ENCODE measurements around the gene EMC9.

Gene EMC9

DNA sequence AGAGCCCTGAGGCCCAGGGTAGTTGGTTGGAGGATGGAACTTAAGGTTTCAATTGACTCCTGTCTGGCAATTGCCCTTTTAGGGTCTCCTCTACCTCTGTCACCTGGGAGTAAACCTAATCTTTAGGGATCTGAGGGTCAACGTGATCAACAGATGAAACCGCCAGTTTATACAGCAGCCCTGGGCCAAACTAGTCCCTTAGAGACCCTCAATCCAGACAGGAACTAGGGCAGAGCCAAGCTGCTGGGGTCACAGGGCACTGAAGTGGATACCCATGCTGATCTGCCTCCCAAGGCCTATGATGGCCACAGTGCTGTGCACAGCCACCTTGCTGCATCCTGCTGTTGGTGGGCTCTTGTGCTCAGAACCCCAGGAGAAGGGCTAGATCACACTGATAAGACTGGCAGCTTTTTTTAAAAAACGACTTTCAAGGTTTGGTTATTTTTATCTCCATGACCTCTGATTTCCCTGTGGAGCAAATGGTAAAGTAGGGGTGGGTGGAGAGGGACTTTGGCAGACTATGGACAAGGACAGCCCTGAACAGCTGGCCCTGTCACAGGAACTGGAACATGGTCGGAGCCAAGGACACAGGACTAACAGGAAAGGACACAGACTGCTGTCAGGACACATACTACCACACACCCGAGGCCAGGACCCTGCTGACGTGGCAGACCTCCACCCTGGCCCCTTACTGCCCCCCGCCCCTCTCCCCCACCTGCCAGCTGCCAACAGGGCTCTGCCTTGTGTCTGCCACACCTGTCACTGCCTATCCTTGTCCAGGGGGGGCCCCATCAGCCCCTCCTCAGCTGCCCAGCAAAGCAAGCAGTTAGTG is 10.5 kb downstream of the EMC9 start:
- no peak for DNase-seq

GRCh38 chr14:24130380-24130716 is 11.0 kb downstream of the EMC9 start, which contains the start of gene FITM1:
FITM1 (plus strand) TSS chr14:24130659; CDS start chr14:24131564, 905 bp downstream.
- DNase-seq, result no peak

GRCh38 chr14:24129410-24129998 is 11.9 kb downstream of the EMC9 start:
- DNase-seq, result no peak

DNA sequence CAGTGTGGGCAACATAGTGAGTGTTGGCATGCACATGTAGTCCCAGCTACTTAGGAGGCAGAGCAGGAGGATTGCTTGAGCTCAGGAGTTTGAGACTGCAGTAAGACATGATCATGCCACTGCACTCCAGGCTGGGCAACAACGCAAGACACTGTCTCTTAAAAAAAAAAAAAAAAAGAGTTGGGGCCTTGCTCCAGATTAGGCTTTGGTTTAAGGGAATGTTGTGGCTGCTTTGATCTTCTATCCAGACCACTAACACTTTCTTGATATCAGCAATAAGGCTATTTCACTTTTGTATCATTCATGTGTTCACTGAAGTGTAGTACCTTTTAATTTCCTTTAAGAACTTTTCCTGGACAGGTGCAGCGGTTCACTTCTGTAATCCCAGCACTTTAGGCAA is 13.7 kb downstream of the EMC9 start:
- no peak for DNase-seq

- DNase-seq, result no peak
Measured at GRCh38 chr14:24126939-24127338, 14.5 kb downstream of the EMC9 start.

GRCh38 chr14:24123424-24124417 is 17.7 kb downstream of the EMC9 start:
- no peak for DNase-seq

DNA sequence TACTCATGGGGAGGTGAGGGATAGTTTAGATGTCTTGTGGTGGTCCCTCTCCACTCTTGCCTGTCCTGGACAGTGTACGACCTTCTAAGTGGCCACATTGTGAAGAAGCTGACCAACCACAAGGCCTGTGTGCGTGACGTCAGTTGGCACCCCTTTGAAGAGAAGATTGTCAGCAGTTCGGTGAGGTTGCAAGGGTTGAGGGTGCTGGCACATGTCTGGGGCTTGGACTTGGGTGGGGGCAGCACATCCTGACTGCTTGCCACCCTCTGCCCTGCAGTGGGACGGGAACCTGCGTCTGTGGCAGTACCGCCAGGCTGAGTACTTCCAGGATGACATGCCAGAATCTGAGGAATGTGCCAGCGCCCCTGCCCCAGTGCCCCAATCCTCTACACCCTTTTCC is 18.5 kb downstream of the EMC9 start:
- DNase-seq, result no peak

- no peak for DNase-seq
Measured at GRCh38 chr14:24122416-24122815, 19.0 kb downstream of the EMC9 start.

GRCh38 chr14:24121210-24121609 is 20.2 kb downstream of the EMC9 start:
- DNase-seq, result no peak

GRCh38 chr14:24119691-24120090 is 21.7 kb downstream of the EMC9 start:
- no peak for DNase-seq

DNA sequence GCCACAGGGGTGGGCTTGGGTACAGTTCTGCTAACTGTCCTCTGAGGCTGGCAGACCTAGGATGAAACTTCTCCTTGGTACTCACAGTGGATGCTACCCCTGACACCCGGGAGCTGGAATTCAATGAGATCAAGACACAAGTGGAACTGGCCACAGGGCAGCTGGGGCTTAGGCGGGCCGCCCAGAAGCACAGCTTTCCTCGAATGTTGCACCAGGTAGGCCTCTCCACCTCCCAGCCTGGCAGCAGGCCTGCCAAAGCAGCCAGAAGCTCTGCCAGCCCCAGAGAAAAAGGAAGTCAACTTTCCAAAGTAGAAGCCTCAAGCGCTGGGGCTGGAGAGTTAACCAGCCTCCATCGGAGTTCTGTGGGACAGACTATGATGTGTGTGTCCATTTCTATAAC is 24.2 kb downstream of the EMC9 start:
- no peak for DNase-seq

- DNase-seq, result no peak
Measured at GRCh38 chr14:24116128-24116814, 25.1 kb downstream of the EMC9 start.

GRCh38 chr14:24115422-24116127 is 25.8 kb downstream of the EMC9 start:
- DNase-seq, result no peak

DNA sequence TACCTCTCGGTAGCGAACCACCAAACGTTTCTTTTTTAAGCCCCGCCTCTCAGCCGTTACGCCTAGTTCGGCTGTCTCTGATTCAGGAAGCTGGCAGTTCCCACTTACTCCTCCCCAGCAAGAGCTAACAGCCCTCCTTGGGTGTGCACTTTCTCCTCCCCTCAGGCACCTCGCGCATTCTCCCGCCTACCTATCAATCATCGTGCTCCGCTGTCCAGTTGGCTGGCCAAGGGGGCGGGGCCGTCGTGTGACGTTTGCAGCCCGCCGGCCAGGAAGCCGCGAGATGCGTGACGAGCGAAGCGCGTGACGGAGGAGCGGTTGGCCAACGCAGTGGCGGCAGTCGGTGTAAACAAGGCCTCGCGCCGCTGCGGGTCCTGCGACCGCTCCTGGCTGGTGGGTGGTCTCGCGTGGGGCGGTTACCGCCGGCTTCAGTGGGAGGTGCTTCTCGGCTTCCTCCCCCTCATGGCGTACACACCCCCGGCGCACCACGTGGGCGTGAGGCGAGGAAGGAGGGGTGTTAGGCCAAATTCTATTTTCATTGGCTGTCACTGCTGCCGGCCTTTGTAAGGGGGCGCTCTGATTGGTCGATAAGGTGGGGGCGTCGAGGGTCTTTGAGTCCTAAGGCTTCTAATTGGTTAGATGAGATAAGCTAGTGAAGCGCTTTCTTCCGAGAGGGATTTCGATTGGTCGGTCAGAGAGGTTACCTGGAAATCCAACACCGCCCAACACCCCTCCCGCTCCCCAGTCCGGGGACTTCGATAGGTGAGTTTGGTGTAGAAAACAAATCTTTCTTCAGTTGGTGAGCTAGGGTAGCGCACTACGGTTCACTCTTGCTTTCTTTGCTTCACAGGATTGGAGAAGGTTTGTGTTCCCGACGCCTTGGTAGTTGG is 26.6 kb downstream of the EMC9 start, which contains the start of the genes DCAF11 and NRL:
Gene DCAF11 (plus strand): TSS at position 246 of the 890 bp plus-strand sequence. CDS start 818 bp downstream, outside the sequence.
Gene NRL (minus strand): TSS at position 418 of the 890 bp plus-strand sequence. CDS start 32,101 bp downstream, outside the sequence.
- peak; percentile 98 for DNase-seq

DNA sequence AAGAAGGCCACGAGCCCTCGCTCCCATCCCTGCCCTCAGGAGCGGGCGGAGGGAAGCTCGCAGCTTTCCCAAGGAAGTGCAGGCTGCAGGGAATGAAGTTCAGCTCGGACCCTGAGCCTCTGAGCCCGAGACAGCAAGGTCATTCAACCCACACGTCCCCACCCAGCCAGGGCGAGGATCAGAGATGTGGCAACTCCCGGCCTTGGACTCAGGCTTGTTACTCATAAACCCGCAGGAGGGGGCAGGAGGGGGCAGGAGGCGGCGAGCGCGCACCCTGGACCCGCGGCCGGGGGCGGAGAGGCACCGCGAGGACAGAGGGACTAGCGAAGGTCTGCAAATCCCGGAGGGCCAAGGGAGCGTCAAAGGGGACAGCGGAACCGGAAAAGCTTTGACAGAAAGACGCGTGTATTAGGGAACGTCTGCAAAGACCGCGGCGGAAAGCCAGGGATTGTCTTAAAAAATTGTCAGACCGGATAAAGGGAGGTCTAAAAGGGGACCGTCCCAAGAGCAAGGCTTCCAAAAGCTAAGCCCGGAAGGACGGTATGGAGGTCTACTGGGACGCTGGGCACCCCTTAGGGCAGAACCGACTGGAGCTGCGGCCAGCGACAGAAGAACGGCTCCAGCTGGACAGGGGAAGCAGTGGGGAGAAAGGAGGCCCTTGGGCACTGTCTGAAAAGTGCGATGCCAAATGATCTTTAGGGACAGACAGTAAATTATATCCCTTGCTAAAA is 27.4 kb downstream of the EMC9 start:
- DNase-seq, result no peak

DNA sequence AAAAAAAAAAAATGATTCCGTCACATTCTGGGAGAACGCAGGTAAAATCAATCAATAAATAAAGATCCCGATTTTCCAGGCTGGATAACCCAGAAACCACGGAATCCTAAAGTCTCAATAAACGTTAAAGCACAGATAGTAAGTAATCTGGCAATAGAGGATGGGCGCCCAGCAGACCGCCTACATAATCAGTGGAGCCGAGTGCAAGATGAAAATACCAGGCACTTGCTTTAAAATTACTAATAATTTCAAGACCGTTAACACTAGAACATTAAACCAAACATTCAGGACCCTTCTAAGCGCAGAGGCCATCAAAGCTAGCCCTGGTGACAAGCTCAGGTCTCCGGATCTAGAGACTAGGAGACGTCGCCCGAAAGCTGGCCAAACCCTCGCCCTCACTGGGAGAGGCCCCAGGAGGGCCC is 28.0 kb downstream of the EMC9 start:
- no peak for DNase-seq

DNA sequence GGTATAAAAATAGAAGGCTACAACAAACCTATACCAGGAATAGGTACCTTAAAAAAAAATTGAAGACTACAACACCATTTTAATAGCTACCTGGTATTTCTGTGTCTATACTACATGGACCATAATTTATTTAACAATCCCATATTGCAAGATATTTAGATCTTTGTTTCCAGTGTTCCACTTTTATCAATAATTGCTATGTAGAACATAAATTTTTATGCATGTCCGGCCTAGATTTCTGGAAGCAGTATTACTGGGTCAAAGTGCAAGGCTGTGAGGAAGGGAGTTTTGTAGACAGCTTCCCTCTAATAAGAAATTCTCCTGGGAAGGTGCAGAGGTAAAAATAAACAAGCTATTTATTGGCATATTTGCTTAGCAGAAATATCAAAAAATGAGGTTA is 30.9 kb downstream of the EMC9 start:
- DNase-seq, result no peak

DNA sequence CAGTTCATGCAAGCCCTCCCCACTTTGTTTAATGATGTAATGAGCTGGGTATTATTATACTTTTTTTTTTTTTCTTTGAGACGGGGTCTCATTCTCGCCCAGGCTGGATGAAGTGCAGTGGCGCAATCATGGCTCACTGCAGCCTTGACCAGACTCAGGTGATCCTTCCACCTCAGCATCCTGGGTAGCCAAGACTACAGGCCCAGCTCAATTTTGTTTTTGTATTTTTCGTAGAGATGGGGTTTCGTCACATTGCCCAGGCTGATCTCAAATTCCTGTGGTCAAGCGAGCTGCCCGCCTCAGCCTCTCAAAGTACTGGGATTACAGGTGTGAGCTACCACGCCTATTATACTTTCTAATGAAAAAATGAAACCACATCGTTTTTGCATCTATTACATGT is 31.3 kb downstream of the EMC9 start:
- DNase-seq, result no peak

DNA sequence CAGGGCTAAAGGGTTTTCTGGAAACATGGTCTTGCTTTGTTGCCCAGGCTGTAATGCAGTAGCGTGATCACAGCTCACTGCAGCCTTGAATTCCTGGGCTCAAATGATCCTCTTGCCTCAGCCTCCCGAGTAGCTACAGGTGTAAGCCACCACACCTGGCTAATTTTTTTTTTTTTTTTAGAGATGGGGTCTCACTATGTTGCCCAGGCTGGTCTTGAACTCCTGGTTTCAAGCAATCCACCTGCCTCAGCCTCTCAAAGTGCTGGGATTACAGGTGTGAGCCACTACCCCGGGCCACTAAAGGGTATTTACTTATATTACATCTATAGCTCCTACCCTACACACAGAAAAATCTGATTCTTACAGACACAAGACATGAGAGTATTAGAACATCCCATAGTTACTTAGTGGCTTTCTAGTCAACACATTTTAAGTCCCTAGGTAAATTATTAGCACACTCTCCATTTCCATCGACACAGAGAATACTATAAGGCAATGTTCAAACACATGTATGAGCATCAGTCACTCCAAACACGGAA is 33.0 kb downstream of the EMC9 start:
- DNase-seq, result no peak
